Testis (tissue), 3 donors: ENCODE measurements around the gene ITGB5. TPM values are rescaled to one million over a fixed set of nuclear protein-coding genes. Genes with fewer than 3 reads are reported as not detected.

ENCODE experiments used
- DNase-seq: peaks from one replicate; pipeline ENCODE4 v3.0.0-alpha.2; 2019
- H3K27ac ChIP-seq, 2 donors: fragments of 200-600 bp; sonication (generic); one replicate each; pipeline ENCODE4 v1.5.1; 2019
- H3K27me3 ChIP-seq: fragments of 200-600 bp; sonication (generic); one replicate; pipeline ENCODE4 v1.5.1; 2019
- H3K36me3 ChIP-seq: fragments of 200-600 bp; sonication (generic); one replicate; pipeline ENCODE4 v1.5.1; 2017; ENCODE audit warnings: low read depth; ENCODE audit errors: missing control alignments
- H3K4me1 ChIP-seq: fragments of 200-600 bp; sonication (generic); one replicate; pipeline ENCODE4 v1.5.1; 2019
- H3K4me3 ChIP-seq, 2 donors: fragments of 200-600 bp; sonication (generic); one replicate each; pipeline ENCODE4 v1.5.1; 2017 to 2019
- H3K9me3 ChIP-seq: fragments of 200-600 bp; sonication (generic); one replicate; pipeline ENCODE4 v1.5.1; 2017
- CTCF ChIP-seq, 3 experiments: fragments of 450-650 bp in 2 of 3; fragments of 200-600 bp in 1 of 3; sonication (generic) in 1 of 3; IDR thresholded peaks; one replicate each; pipeline ENCODE4 v1.5.1; 2016 to 2019; ENCODE audit warnings: antibody characterized with exemption in 3 of 3, mild to moderate bottlenecking in 2 of 3, moderate library complexity in 1 of 3
- POLR2A ChIP-seq: fragments of 450-650 bp; IDR thresholded peaks from one replicate; pipeline ENCODE4 v1.6.1; 2017; ENCODE audit warnings: antibody characterized with exemption, mild to moderate bottlenecking, moderate library complexity
- WGBS, 2 donors: methylation state at CpG; one replicate each; pipeline ENCODE4 v1.1.5; 2018; 5-methylcytosine and 5-hydroxymethylcytosine counted together
- intact Hi-C: fragments of 100-400 bp; cut with DNase I; formaldehyde crosslinking; loops from one replicate; pipeline ENCODE4 v1.15.1; 2023; ENCODE audit warnings: low total_unique reads
- polyA plus RNA-seq: library from polyadenylated mRNA; stranded (reverse); fragments of 350-450 nt; fragmentation: Illumina TruSeq; extraction: RNeasy Lipid Tissue Mini Kit (QIAGEN cat#74804); gene quantifications from one replicate; pipeline ENCODE4 v1.2.3, GENCODE V29; 2014; ENCODE audit warnings: low read depth, low replicate concordance; ENCODE audit not compliant: insufficient read depth
- total RNA-seq, 2 donors: library from RNA; depleted of rRNA; stranded (reverse); fragments of >200 nt; gene quantifications; one replicate each; pipeline ENCODE4 v1.2.3, GENCODE V29; 2016

Gene ITGB5
- total and polyA plus RNA-seq, 3 donors from 2014 or later, result 46.0 to 101 (median 76.9) TPM

GRCh38 chr3:124816206-124816605 lies 71.0 kb downstream of the ITGB5 start:
- 93 to 97% methylated on average over 4 of the region's 4 CpGs for WGBS, 2 donors
- intact Hi-C loops, result no loop called here
- Histone ChIP-seq H3K36me3 (no peaks in the 10 kb centered on the region), H3K9me3 (no peaks in the 10 kb centered on the region), H3K4me3 (no peak overlapping the region), H3K4me1 (peaks cover 4% of the 10 kb centered on the region), H3K27ac (no peak overlapping the region), H3K27me3 (no peaks in the 10 kb centered on the region)
- TF ChIP-seq CTCF (IDR thresholded peaks at IDR 0.05) (no peak), POLR2A (no peak)
- no peak for DNase-seq

GRCh38 chr3:124815781-124816180 lies 71.4 kb downstream of the ITGB5 start:
- no peak overlapping the region for H3K27ac ChIP-seq
- no peaks in the 10 kb centered on the region for H3K27me3 ChIP-seq
- DNase-seq, result no peak
- intact Hi-C loops, result no loop called here
- 93 to 96% methylated on average over 5 of the region's 5 CpGs for WGBS, 2 donors
- no peaks in the 10 kb centered on the region for H3K36me3 ChIP-seq
- TF ChIP-seq POLR2A, result no peak
- TF ChIP-seq CTCF (IDR thresholded peaks at IDR 0.05), result no peak
- H3K9me3 ChIP-seq, result no peaks in the 10 kb centered on the region
- peaks cover 4% of the 10 kb centered on the region for H3K4me1 ChIP-seq
- no peak overlapping the region for H3K4me3 ChIP-seq

GRCh38 chr3:124814620-124815421 lies 72.3 kb downstream of the ITGB5 start:
- TF ChIP-seq POLR2A, result no peak
- TF ChIP-seq CTCF (IDR thresholded peaks at IDR 0.05), result no peak
- Histone ChIP-seq H3K4me1 (peaks cover 4% of the 10 kb centered on the region), H3K4me3 (no peak overlapping the region), H3K9me3 (no peaks in the 10 kb centered on the region), H3K27ac (no peak overlapping the region), H3K27me3 (no peaks in the 10 kb centered on the region), H3K36me3 (no peaks in the 10 kb centered on the region)
- DNase-seq, result no peak
- intact Hi-C loops, result no loop called here
- 93 to 94% methylated on average over 9 to 10 of the region's 11 CpGs for WGBS, 2 donors

- Histone ChIP-seq H3K4me1 (peaks cover 4% of the 10 kb centered on the region), H3K9me3 (no peaks in the 10 kb centered on the region), H3K27me3 (no peaks in the 10 kb centered on the region), H3K27ac (peak overlapping the region in 1 of 2 donors; percentile 58), H3K4me3 (no peak overlapping the region), H3K36me3 (no peaks in the 10 kb centered on the region)
- TF ChIP-seq CTCF (IDR thresholded peaks at IDR 0.05) (no peak), POLR2A (no peak)
- DNase-seq, result no peak
- intact Hi-C loops, result no loop called here
These were observed 73.6 kb downstream of the ITGB5 start for GRCh38 chr3:124813541-124813940.
